ENCODE measurements around the gene DUSP7. TPM values are rescaled to one million over a fixed set of nuclear protein-coding genes. Genes with fewer than 3 reads are reported as not detected.

The DUSP7 gene
- total and polyA plus RNA-seq, 9 of the 15 experiments (the other 6 are each of a cell fraction or from before 2014, with no cell fraction given), result 0.45 to 15.8 (median 8.2) TPM

DNA sequence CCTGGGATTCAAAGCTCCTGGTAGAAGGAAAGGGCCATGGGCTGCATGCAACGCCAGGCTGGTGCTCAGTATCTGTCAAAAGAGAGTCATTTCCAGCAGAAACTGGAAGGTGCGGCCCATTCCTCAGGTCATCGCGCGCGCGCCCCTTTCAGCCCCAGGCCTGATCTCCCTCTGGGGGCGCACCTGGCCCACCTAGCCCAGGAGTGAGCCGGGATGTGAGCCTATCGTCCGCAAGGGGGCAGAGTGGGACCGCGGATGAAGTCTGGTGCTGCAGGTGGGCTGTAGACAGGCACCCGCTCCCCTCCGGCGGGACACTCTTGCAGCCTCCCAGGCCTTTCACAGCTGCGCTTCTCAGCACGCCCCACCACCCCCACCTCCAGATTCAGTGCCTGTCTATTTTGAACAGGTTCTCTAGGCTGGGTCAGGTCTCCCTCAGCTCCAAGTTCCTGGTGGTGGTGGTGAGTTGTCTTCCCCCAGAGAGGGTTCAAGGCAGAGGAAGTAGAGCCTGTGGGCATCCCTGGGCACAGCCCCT, 54.9 kb downstream of the DUSP7 start (continued):
- TF ChIP-seq NR2C2 (CRISPR knock-in tag; IDR thresholded peaks at IDR 0.05), result no peak
- no peak for TF ChIP-seq NR2C2 (tag; IDR thresholded peaks at IDR 0.05)
- TF ChIP-seq CBX1 (IDR thresholded peaks at IDR 0.05; ENCODE audit: low read depth), result no peak
- TF ChIP-seq ZNF586 (CRISPR knock-in tag; conservative IDR thresholded peaks at IDR 0.05), result no peak
- no peak for TF ChIP-seq CCAR2 (IDR thresholded peaks at IDR 0.05; ENCODE audit: low read depth, low read length)
- TF ChIP-seq, protein P1, sequence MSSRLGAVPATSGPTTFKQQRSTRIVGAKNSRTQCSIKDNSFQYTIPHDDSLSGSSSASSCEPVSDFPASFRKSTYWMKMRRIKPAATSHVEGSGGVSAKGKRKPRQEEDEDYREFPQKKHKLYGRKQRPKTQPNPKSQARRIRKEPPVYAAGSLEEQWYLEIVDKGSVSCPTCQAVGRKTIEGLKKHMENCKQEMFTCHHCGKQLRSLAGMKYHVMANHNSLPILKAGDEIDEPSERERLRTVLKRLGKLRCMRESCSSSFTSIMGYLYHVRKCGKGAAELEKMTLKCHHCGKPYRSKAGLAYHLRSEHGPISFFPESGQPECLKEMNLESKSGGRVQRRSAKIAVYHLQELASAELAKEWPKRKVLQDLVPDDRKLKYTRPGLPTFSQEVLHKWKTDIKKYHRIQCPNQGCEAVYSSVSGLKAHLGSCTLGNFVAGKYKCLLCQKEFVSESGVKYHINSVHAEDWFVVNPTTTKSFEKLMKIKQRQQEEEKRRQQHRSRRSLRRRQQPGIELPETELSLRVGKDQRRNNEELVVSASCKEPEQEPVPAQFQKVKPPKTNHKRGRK (tag; IDR thresholded peaks at IDR 0.05), result no peak
- TF ChIP-seq ZBTB17 (CRISPR knock-in tag; IDR thresholded peaks at IDR 0.05), result no peak
- TF ChIP-seq ZZZ3 (IDR thresholded peaks at IDR 0.05), result no peak
- TF ChIP-seq CREM (IDR thresholded peaks at IDR 0.05; ENCODE audit: low read depth), result 0 out of 2 replicates have a peak, but pooled peaks have one; percentile 15
- TF ChIP-seq, protein P2, sequence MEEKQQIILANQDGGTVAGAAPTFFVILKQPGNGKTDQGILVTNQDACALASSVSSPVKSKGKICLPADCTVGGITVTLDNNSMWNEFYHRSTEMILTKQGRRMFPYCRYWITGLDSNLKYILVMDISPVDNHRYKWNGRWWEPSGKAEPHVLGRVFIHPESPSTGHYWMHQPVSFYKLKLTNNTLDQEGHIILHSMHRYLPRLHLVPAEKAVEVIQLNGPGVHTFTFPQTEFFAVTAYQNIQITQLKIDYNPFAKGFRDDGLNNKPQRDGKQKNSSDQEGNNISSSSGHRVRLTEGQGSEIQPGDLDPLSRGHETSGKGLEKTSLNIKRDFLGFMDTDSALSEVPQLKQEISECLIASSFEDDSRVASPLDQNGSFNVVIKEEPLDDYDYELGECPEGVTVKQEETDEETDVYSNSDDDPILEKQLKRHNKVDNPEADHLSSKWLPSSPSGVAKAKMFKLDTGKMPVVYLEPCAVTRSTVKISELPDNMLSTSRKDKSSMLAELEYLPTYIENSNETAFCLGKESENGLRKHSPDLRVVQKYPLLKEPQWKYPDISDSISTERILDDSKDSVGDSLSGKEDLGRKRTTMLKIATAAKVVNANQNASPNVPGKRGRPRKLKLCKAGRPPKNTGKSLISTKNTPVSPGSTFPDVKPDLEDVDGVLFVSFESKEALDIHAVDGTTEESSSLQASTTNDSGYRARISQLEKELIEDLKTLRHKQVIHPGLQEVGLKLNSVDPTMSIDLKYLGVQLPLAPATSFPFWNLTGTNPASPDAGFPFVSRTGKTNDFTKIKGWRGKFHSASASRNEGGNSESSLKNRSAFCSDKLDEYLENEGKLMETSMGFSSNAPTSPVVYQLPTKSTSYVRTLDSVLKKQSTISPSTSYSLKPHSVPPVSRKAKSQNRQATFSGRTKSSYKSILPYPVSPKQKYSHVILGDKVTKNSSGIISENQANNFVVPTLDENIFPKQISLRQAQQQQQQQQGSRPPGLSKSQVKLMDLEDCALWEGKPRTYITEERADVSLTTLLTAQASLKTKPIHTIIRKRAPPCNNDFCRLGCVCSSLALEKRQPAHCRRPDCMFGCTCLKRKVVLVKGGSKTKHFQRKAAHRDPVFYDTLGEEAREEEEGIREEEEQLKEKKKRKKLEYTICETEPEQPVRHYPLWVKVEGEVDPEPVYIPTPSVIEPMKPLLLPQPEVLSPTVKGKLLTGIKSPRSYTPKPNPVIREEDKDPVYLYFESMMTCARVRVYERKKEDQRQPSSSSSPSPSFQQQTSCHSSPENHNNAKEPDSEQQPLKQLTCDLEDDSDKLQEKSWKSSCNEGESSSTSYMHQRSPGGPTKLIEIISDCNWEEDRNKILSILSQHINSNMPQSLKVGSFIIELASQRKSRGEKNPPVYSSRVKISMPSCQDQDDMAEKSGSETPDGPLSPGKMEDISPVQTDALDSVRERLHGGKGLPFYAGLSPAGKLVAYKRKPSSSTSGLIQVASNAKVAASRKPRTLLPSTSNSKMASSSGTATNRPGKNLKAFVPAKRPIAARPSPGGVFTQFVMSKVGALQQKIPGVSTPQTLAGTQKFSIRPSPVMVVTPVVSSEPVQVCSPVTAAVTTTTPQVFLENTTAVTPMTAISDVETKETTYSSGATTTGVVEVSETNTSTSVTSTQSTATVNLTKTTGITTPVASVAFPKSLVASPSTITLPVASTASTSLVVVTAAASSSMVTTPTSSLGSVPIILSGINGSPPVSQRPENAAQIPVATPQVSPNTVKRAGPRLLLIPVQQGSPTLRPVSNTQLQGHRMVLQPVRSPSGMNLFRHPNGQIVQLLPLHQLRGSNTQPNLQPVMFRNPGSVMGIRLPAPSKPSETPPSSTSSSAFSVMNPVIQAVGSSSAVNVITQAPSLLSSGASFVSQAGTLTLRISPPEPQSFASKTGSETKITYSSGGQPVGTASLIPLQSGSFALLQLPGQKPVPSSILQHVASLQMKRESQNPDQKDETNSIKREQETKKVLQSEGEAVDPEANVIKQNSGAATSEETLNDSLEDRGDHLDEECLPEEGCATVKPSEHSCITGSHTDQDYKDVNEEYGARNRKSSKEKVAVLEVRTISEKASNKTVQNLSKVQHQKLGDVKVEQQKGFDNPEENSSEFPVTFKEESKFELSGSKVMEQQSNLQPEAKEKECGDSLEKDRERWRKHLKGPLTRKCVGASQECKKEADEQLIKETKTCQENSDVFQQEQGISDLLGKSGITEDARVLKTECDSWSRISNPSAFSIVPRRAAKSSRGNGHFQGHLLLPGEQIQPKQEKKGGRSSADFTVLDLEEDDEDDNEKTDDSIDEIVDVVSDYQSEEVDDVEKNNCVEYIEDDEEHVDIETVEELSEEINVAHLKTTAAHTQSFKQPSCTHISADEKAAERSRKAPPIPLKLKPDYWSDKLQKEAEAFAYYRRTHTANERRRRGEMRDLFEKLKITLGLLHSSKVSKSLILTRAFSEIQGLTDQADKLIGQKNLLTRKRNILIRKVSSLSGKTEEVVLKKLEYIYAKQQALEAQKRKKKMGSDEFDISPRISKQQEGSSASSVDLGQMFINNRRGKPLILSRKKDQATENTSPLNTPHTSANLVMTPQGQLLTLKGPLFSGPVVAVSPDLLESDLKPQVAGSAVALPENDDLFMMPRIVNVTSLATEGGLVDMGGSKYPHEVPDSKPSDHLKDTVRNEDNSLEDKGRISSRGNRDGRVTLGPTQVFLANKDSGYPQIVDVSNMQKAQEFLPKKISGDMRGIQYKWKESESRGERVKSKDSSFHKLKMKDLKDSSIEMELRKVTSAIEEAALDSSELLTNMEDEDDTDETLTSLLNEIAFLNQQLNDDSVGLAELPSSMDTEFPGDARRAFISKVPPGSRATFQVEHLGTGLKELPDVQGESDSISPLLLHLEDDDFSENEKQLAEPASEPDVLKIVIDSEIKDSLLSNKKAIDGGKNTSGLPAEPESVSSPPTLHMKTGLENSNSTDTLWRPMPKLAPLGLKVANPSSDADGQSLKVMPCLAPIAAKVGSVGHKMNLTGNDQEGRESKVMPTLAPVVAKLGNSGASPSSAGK (IDR thresholded peaks at IDR 0.05), result no peak
- no peak for TF ChIP-seq HNRNPK (IDR thresholded peaks at IDR 0.05; ENCODE audit: low read depth, low read length, poor library complexity, severe bottlenecking)
- no peak for TF ChIP-seq NCOA1 (IDR thresholded peaks at IDR 0.05; ENCODE audit: low read depth)
- TF ChIP-seq NR4A1 (CRISPR knock-in tag; IDR thresholded peaks at IDR 0.05), result no peak
- TF ChIP-seq NR4A1 (tag; IDR thresholded peaks at IDR 0.05), result no peak
- no peak for TF ChIP-seq ZNF408 (CRISPR knock-in tag; IDR thresholded peaks at IDR 0.05; ENCODE audit: low read depth)
- TF ChIP-seq ZNF511 (CRISPR knock-in tag; IDR thresholded peaks at IDR 0.05), result no peak
- no peak for TF ChIP-seq SMAD3 (CRISPR knock-in tag; conservative IDR thresholded peaks at IDR 0.05)
